AG20443 (cell line): ENCODE measurements around the gene MAP3K5.

ENCODE experiments used
- DNase-seq: peaks from one replicate; pipeline ENCODE4 v3.0.0; 2012; ENCODE audit warnings: low spot score, mixed read lengths

The MAP3K5 gene

DNA sequence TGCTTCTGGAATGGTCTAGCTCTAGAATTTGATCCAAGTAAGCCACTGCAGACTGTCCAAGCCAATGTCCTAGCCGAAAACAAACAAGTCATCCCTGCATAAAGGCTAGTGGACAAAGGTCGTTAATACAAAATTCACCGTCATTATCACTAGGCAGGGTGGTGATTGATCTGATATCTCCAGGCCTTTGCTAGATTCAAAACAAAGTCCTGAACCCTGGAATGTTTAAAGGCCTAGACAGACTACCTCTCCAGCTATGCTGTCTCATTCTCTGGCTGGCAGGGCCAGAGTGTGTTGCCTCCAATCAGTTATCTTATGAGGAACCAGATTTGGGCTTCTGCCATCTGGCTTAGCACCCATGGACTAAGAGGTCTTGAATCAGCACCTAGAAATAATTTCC, 280.4 kb downstream of the MAP3K5 start:
- DNase-seq = no peak

DNA sequence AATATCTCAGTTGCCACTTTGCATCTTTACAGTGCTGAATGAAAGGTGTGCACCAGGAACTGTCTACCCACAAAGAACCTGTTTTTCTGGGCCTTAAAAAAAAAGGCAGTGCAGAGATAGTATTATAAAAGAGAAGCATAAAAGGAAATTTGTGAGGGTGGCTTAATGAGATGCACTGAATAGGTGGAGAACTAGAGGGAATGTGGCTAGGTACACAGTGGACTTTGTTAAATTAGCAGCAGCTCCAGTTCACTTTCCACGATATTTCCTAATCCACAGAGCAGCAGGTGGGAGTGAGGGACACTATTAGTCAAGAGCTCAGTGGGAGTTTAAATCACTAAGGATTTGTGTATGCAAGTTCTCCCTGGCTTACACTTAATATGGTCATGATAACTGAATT, 280.9 kb downstream of the MAP3K5 start:
- no peak for DNase-seq

DNA sequence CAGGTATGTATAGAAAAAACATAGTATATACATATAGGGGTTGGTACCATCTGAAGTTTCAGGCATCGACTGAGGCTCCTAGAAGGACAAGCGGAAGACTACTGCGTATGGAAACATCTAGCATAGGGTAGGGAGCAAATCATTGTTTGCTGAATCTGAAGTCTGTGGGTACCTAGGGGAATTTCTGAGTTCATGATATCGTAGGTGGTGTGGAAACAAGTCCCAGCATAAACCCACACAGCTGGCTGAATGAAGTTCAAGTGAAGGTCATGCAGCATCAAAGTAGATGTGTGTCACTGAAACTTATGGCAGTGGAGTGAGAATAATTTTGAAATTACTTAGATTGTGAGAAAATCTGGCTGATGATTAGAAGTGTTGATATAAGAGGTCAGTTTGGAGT, 281.5 kb downstream of the MAP3K5 start:
- DNase-seq = no peak

DNA sequence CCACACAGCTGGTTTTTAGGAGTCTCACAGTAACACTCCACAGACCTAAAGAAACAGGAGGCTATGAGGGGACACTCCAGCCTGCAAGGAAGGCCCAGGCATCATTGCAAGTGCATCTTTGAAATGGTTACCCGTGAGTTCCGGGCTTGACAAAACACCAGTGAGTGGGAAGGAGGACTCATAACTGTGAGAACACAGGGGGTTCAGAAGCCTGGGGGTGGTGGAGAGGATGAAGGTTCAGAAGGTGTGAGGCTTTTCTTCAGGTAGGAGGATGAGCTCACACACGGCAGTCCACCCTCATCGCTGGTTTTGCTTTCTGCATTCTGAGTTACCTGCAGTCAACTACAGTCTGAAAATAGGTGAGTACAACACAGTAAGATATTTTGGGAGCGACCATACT, 282.0 kb downstream of the MAP3K5 start:
- no peak for DNase-seq

DNA sequence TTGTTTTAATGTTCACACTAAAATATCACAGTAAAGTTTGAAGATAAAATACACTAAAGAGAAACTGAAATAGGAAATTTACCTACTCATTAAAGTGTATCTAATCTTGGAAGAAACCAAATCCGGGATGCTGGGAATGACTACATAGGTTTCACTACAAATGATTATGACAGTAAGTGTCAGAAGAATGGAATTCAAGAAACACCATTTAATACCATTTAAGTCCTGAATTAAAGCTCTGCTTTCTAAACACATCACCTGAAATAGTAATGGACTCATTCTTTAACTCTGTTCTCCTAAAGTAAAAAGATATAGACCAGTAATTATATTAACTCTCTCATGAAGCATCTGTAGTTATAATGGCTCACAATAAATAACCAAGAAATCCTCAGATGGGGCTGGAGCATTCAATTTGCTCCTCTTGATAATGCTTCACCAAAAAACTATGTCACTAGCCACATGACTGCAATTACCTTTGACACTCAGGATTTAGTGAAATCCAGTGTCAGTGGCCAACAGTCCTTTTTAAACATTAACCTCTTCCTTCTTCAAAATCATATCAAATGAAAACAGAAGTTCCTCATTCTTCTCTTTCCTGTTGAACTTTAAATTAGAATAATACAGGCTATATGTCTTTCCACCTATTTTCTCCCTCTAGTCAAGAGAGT, 283.4 kb downstream of the MAP3K5 start:
- no peak for DNase-seq
